Peyer's patch (tissue), 4 donors: ENCODE data around the gene IL16.

Source experiments
- POLR2A ChIP-seq, 2 donors: fragments of 450-650 bp; IDR thresholded peaks; one replicate each; pipeline ENCODE4 v1.5.1; 2017; ENCODE audit warnings: antibody characterized with exemption in 2 of 2, mild to moderate bottlenecking in 2 of 2, moderate library complexity in 2 of 2
- TF ChIP-seq, protein P1 (sequence below), 6 experiments: fragments of 450-650 bp in 4 of 6; fragments of 200-600 bp in 2 of 6; sonication (generic) in 1 of 6; IDR thresholded peaks; one replicate each; pipeline ENCODE4 v1.5.1; 2017 to 2019; ENCODE audit warnings: antibody characterized with exemption in 6 of 6, mild to moderate bottlenecking in 3 of 6, moderate library complexity in 1 of 6

DNA sequence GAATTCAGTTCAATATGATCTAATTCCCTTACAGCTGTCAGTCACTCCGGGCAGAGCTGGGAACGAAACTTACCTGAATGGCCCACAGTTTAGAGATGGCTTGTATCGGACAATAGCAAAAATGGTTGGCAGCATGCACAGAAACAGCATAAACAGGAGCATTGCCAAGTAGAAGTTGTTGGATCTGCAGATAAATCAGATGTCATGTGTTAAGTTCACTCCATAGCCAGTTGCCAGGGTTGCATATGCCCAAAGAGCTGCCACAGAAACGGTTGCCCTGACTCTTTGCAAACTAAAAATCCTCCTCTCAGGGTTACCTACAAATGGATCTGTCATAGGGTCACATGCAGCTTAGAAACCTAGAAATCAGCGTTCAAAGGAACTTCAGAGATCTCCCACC lies 142.6 kb downstream of the IL16 start:
- TF ChIP-seq, protein P1, sequence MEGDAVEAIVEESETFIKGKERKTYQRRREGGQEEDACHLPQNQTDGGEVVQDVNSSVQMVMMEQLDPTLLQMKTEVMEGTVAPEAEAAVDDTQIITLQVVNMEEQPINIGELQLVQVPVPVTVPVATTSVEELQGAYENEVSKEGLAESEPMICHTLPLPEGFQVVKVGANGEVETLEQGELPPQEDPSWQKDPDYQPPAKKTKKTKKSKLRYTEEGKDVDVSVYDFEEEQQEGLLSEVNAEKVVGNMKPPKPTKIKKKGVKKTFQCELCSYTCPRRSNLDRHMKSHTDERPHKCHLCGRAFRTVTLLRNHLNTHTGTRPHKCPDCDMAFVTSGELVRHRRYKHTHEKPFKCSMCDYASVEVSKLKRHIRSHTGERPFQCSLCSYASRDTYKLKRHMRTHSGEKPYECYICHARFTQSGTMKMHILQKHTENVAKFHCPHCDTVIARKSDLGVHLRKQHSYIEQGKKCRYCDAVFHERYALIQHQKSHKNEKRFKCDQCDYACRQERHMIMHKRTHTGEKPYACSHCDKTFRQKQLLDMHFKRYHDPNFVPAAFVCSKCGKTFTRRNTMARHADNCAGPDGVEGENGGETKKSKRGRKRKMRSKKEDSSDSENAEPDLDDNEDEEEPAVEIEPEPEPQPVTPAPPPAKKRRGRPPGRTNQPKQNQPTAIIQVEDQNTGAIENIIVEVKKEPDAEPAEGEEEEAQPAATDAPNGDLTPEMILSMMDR (IDR thresholded peaks at IDR 0.05) = no peak
- TF ChIP-seq POLR2A (IDR thresholded peaks at IDR 0.05) = no peak
